Pulmonary artery endothelial cell (primary cell): Measurements from ENCODE around the gene PLEKHA6. TPM values are rescaled to one million over a fixed set of nuclear protein-coding genes. Genes with fewer than 3 reads are reported as not detected.
A peak's percentile ranks its signal among the peaks of the same experiment; 100 is the strongest.

ENCODE experiments used
- DNase-seq: peaks from one replicate; pipeline ENCODE4 v3.0.0-alpha.2; 2011; ENCODE audit warnings: low read depth, low spot score
- total RNA-seq: library from RNA; depleted of rRNA; stranded (reverse); fragments of >200 nt; gene quantifications from 2 replicates; pipeline ENCODE4 v1.2.3, GENCODE V29; 2014

The PLEKHA6 gene
- 5.7 and 6.8 TPM in 2 replicates for total RNA-seq

GRCh38 chr1:204359474-204360255, at the start of gene PLEKHA6:
TSS of gene PLEKHA6 (minus strand) at chr1:204359929. CDS start at chr1:204273727, 86,202 bp downstream.
- no peak for DNase-seq

GRCh38 chr1:204409123-204409522, 49.4 kb upstream of the PLEKHA6 start:
- DNase-seq: no peak

GRCh38 chr1:204408602-204409001, 48.9 kb upstream of the PLEKHA6 start:
- no peak for DNase-seq

GRCh38 chr1:204408074-204408507, 48.4 kb upstream of the PLEKHA6 start:
- no peak for DNase-seq

GRCh38 chr1:204407295-204407971, 47.7 kb upstream of the PLEKHA6 start:
- DNase-seq: no peak

- no peak for DNase-seq
Measured at GRCh38 chr1:204406621-204407020, 46.9 kb upstream of the PLEKHA6 start.

GRCh38 chr1:204405988-204406387, 46.3 kb upstream of the PLEKHA6 start:
- no peak for DNase-seq

GRCh38 chr1:204404629-204405028, 44.9 kb upstream of the PLEKHA6 start:
- DNase-seq: no peak

GRCh38 chr1:204402391-204402790, 42.7 kb upstream of the PLEKHA6 start:
- no peak for DNase-seq

- no peak for DNase-seq
Measured at GRCh38 chr1:204401730-204402129, 42.0 kb upstream of the PLEKHA6 start.

- no peak for DNase-seq
Measured at GRCh38 chr1:204400882-204401510, 41.3 kb upstream of the PLEKHA6 start.

GRCh38 chr1:204398197-204399125, 38.7 kb upstream of the PLEKHA6 start:
- DNase-seq: peak; percentile 58

GRCh38 chr1:204396015-204396583, 36.4 kb upstream of the PLEKHA6 start:
- no peak for DNase-seq

GRCh38 chr1:204391629-204392028, 31.9 kb upstream of the PLEKHA6 start:
- DNase-seq: no peak

- DNase-seq: no peak
Measured at GRCh38 chr1:204390751-204391466, 31.2 kb upstream of the PLEKHA6 start.

GRCh38 chr1:204385727-204386126, 26.0 kb upstream of the PLEKHA6 start:
- no peak for DNase-seq

GRCh38 chr1:204384636-204385352, 25.1 kb upstream of the PLEKHA6 start:
- DNase-seq: peak; percentile 48

- no peak for DNase-seq
Measured at GRCh38 chr1:204383163-204383904, 23.6 kb upstream of the PLEKHA6 start.

- DNase-seq: no peak
Measured at GRCh38 chr1:204382714-204383083, 23.0 kb upstream of the PLEKHA6 start.
